HCT116 (cell line): ENCODE results near the gene MBP. TPM values are rescaled to one million over a fixed set of nuclear protein-coding genes. Genes with fewer than 3 reads are reported as not detected.

Experiments used
- ATAC-seq: fragments of 200-7000 bp; cut with Tn5 transposase; 2 replicates; pipeline ENCODE4 v1.9.1; 2020; ENCODE audit warnings: mild to moderate bottlenecking, moderate library complexity
- BruUV-seq: library from RNA; stranded (reverse); fragments of 400-500 nt; replicated peaks from 2 replicates; lab custom pipeline; 2021; lab: Mats Ljungman, UMichigan
- CTCF ChIA-PET: fragments of 300-600 bp; sonication (Branson Sonifier 250); formaldehyde crosslinking; loops from one replicate; lab custom pipeline; 2021; ENCODE audit warnings: antibody characterized with exemption; lab: Charles Lee
- POLR2A ChIA-PET: fragments of 300-600, 350-600 bp; sonication (Branson Sonifier 250); formaldehyde crosslinking; loops from one replicate; lab custom pipeline; 2021; ENCODE audit warnings: antibody characterized with exemption; lab: Charles Lee
- RAD21 ChIA-PET, 2 experiments: fragments of 300-600 bp; sonication (Branson Sonifier 250); formaldehyde crosslinking; loops; one replicate each; lab custom pipeline; 2023; ENCODE audit warnings: low total read pairs in 2 of 2; ENCODE audit not compliant: uncharacterized antibody in 2 of 2, unreplicated experiment in 2 of 2, low non-redundant PET in 1 of 2; lab: Charles Lee
- DNase-seq: peaks from one replicate; pipeline ENCODE4 v3.0.0-alpha.2; 2010; ENCODE audit warnings: low read depth, low spot score
- H2AFZ ChIP-seq: fragments of 200-600 bp; shearing (Covaris generic), sonication (generic); 2 replicates; pipeline ENCODE4 v1.6.1; 2017; ENCODE audit warnings: low read depth, mixed run types, mixed read lengths, antibody characterized with exemption, low read length; ENCODE audit not compliant: poor library complexity, severe bottlenecking
- H3K27ac ChIP-seq: 2 replicates; pipeline ENCODE4 v1.5.1; 2012; ENCODE audit warnings: low read depth, low read length
- H3K27me3 ChIP-seq: fragments of 200-600 bp; sonication (generic); 2 replicates; pipeline ENCODE4 v1.6.1; 2016; ENCODE audit warnings: mixed run types, low read length, mixed read lengths; ENCODE audit not compliant: insufficient read depth
- H3K36me3 ChIP-seq, 2 experiments: fragments of 200-500 bp in 1 of 2; fragments of 200-600 bp in 1 of 2; sonication (Bioruptor generic) in 1 of 2; sonication (generic) in 1 of 2; 2 replicates each; pipeline versions ENCODE4 v1.5.1 to v1.6.1; 2014 to 2016; ENCODE audit warnings: low read length in 2 of 2, inconsistent platforms in 1 of 2, mixed read lengths in 1 of 2, mixed run types in 1 of 2; ENCODE audit not compliant: insufficient read depth in 2 of 2, control insufficient read depth in 1 of 2
- H3K4me1 ChIP-seq, 2 experiments: fragments of 200-600 bp in 1 of 2; sonication (generic) in 1 of 2; 2 replicates each; pipeline versions ENCODE4 v1.5.1 to v1.6.1; 2012 to 2017; ENCODE audit warnings: low read length in 2 of 2, inconsistent platforms in 1 of 2, mild to moderate bottlenecking in 1 of 2, mixed read lengths in 1 of 2, mixed run types in 1 of 2, moderate library complexity in 1 of 2; ENCODE audit not compliant: insufficient read depth in 2 of 2, control insufficient read depth in 1 of 2
- H3K4me2 ChIP-seq: fragments of 200-600 bp; sonication (generic); 2 replicates; pipeline ENCODE4 v1.6.1; 2017; ENCODE audit warnings: mixed run types, low read length, mixed read lengths
- H3K4me3 ChIP-seq, 2 experiments: fragments of 200-600 bp in 1 of 2; sonication (generic) in 1 of 2; replicated peaks in 1 of 2; 2 replicates each; pipeline ENCODE4 v1.5.1; 2011 to 2016; ENCODE audit warnings: low read length in 2 of 2, control low read depth in 1 of 2, low read depth in 1 of 2, mild to moderate bottlenecking in 1 of 2, mixed read lengths in 1 of 2, mixed run types in 1 of 2
- H3K79me2 ChIP-seq: fragments of 200-600 bp; sonication (generic); 2 replicates; pipeline ENCODE4 v1.6.1; 2017; ENCODE audit warnings: mild to moderate bottlenecking, mixed run types, low read length, moderate library complexity, mixed read lengths; ENCODE audit not compliant: insufficient read depth
- H3K9ac ChIP-seq: fragments of 200-600 bp; sonication (generic); 2 replicates; pipeline ENCODE4 v1.6.1; 2016; ENCODE audit warnings: low read length, mixed read lengths
- H3K9me2 ChIP-seq: fragments of 200-600 bp; sonication (generic), shearing (Covaris generic); 2 replicates; pipeline ENCODE4 v1.6.1; 2017; ENCODE audit warnings: mixed run types, mild to moderate bottlenecking, moderate library complexity; ENCODE audit not compliant: insufficient read depth
- H3K9me3 ChIP-seq, 2 experiments: fragments of 200-500 bp in 1 of 2; fragments of 200-600 bp in 1 of 2; sonication (Bioruptor generic) in 1 of 2; sonication (generic) in 1 of 2; 2 replicates each; pipeline ENCODE4 v1.6.1; 2014 to 2017; ENCODE audit warnings: low read length in 2 of 2, mixed read lengths in 2 of 2, inconsistent platforms in 1 of 2, low read depth in 1 of 2, mild to moderate bottlenecking in 1 of 2, mixed run types in 1 of 2, moderate library complexity in 1 of 2; ENCODE audit not compliant: control insufficient read depth in 1 of 2, insufficient read depth in 1 of 2
- H4K20me1 ChIP-seq: fragments of 200-600 bp; sonication (generic), shearing (Covaris generic); 2 replicates; pipeline ENCODE4 v1.6.1; 2017; ENCODE audit warnings: mixed run types, mild to moderate bottlenecking, moderate library complexity; ENCODE audit not compliant: insufficient read depth
- CBX3 ChIP-seq: IDR thresholded peaks from 2 replicates; pipeline ENCODE4 v1.6.1; 2012; ENCODE audit warnings: low read depth
- CEBPB ChIP-seq: IDR thresholded peaks from 2 replicates; pipeline ENCODE4 v1.6.1; 2012; ENCODE audit warnings: low read depth
- EGR1 ChIP-seq: IDR thresholded peaks from 2 replicates; pipeline ENCODE4 v1.6.1; 2012; ENCODE audit warnings: low read depth
- EZH2 ChIP-seq: fragments of 200-600 bp; sonication (generic); IDR thresholded peaks from 2 replicates; pipeline ENCODE4 v1.6.1; 2017; ENCODE audit warnings: antibody characterized with exemption, mixed run types
- EZH2phosphoT487 ChIP-seq: fragments of 200-600 bp; IDR thresholded peaks from 2 replicates; pipeline ENCODE4 v1.6.1; 2018; ENCODE audit warnings: antibody characterized with exemption, borderline replicate concordance
- FOSL1 ChIP-seq: IDR thresholded peaks from 2 replicates; pipeline ENCODE4 v1.6.1; 2012; ENCODE audit warnings: low read depth
- JUND ChIP-seq: IDR thresholded peaks from 2 replicates; pipeline ENCODE4 v1.6.1; 2012
- POLR2A ChIP-seq: IDR thresholded peaks from 2 replicates; pipeline ENCODE4 v1.7.0; 2011; ENCODE audit warnings: borderline replicate concordance; ENCODE audit not compliant: insufficient read depth, insufficient read length; ENCODE audit errors: extremely low read depth
- POLR2AphosphoS5 ChIP-seq: IDR thresholded peaks from 2 replicates; pipeline ENCODE4 v1.6.1; 2011; ENCODE audit warnings: mild to moderate bottlenecking, low read depth, low read length, moderate library complexity
- RAD21 ChIP-seq: IDR thresholded peaks from 2 replicates; pipeline ENCODE4 v1.6.1; 2012; ENCODE audit warnings: low read depth, mild to moderate bottlenecking
- SIN3A ChIP-seq: IDR thresholded peaks from 2 replicates; pipeline ENCODE4 v1.6.1; 2012; ENCODE audit warnings: low read depth
- SP1 ChIP-seq: IDR thresholded peaks from 2 replicates; pipeline ENCODE4 v1.6.1; 2012; ENCODE audit warnings: low read depth
- SRF ChIP-seq: IDR thresholded peaks from 2 replicates; pipeline ENCODE4 v1.6.1; 2012; ENCODE audit warnings: low read depth
- YY1 ChIP-seq: IDR thresholded peaks from 2 replicates; pipeline ENCODE4 v1.6.1; 2011; ENCODE audit warnings: low read length, low read depth, moderate library complexity, mild to moderate bottlenecking; ENCODE audit not compliant: insufficient replicate concordance; ENCODE audit errors: extremely low read depth
- ZNF274 ChIP-seq: fragments of 200-500 bp; sonication (Bioruptor generic); IDR thresholded peaks from 2 replicates; pipeline ENCODE4 v1.6.1; 2014; ENCODE audit warnings: mild to moderate bottlenecking, low read depth, low read length, inconsistent platforms
- intact Hi-C: fragments of 100-400 bp; cut with micrococcal nuclease; formaldehyde crosslinking; loops from 2 replicates; pipeline ENCODE4 v1.10.0; 2022
- total RNA-seq: library from RNA; stranded (reverse); gene quantifications from one replicate; pipeline ENCODE4 v1.2.1, GENCODE V29; 2021; ENCODE audit not compliant: unreplicated experiment
- TF ChIP-seq, protein P1 (sequence below), 3 experiments: fragments of 200-600 bp in 1 of 3; sonication (generic) in 1 of 3; IDR thresholded peaks in 2 of 3; conservative IDR thresholded peaks in 1 of 3; 2 replicates each; pipeline ENCODE4 v1.5.1; 2012 to 2017; ENCODE audit warnings: low read depth in 2 of 3, low read length in 2 of 3, antibody characterized with exemption in 1 of 3, borderline replicate concordance in 1 of 3, control low read depth in 1 of 3, mild to moderate bottlenecking in 1 of 3, mixed read lengths in 1 of 3, mixed run types in 1 of 3, moderate library complexity in 1 of 3; ENCODE audit not compliant: insufficient read depth in 1 of 3
- TF ChIP-seq, protein P2 (sequence below): IDR thresholded peaks from 2 replicates; pipeline ENCODE4 v1.6.1; 2012; ENCODE audit warnings: low read depth
- TF ChIP-seq, protein P3 (sequence below): IDR thresholded peaks from 2 replicates; pipeline ENCODE4 v1.6.1; 2012
- TF ChIP-seq, protein P4 (sequence below): IDR thresholded peaks from 2 replicates; pipeline ENCODE4 v1.6.1; 2012

The MBP gene
- total RNA-seq, 1 experiment from 2014 or later = 34.9 TPM

DNA sequence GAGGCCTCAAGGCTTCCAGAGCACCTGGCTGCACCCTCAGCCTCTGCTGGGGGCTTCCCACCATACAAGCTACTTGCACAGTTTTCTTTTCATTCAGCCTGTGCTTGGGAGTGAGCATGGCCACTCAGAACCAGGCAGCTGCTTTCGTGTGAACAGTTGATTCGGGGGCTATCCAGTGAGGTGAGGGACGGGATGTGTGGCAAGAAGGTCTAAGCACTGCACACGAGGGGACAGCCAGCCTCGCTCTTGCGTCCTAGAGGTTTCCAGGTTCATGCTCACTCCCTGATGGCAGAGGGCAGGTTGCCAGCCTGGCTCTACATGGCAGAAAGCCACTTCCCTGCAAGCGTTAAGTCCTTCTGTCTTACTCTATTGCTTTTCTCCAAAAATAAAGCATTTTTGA lies 146.2 kb downstream of the MBP start:
- intact Hi-C loops = no loop called here
- Histone ChIP-seq H2AFZ (no peak overlapping the region), H3K4me3 (no peak overlapping the region), H3K27ac (no peak overlapping the region), H3K9me3 (no peaks in the 10 kb centered on the region), H3K79me2 (no peaks in the 10 kb centered on the region), H3K27me3 (no peaks in the 10 kb centered on the region), H3K4me2 (no peak overlapping the region), H3K9ac (no peak overlapping the region), H3K4me1 (peaks cover 2 to 5% of the 10 kb centered on the region in 2 experiments; a peak in 3 of 4 replicates), H4K20me1 (no peaks in the 10 kb centered on the region), H3K36me3 (no peaks in the 10 kb centered on the region), H3K9me2 (no peaks in the 10 kb centered on the region)
- ATAC-seq (no peak), DNase-seq (no peak)
- no peak for TF ChIP-seq JUND
- TF ChIP-seq, protein P1, sequence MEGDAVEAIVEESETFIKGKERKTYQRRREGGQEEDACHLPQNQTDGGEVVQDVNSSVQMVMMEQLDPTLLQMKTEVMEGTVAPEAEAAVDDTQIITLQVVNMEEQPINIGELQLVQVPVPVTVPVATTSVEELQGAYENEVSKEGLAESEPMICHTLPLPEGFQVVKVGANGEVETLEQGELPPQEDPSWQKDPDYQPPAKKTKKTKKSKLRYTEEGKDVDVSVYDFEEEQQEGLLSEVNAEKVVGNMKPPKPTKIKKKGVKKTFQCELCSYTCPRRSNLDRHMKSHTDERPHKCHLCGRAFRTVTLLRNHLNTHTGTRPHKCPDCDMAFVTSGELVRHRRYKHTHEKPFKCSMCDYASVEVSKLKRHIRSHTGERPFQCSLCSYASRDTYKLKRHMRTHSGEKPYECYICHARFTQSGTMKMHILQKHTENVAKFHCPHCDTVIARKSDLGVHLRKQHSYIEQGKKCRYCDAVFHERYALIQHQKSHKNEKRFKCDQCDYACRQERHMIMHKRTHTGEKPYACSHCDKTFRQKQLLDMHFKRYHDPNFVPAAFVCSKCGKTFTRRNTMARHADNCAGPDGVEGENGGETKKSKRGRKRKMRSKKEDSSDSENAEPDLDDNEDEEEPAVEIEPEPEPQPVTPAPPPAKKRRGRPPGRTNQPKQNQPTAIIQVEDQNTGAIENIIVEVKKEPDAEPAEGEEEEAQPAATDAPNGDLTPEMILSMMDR (IDR thresholded peaks at IDR 0.05 in 2 of 3, conservative IDR thresholded peaks at IDR 0.05 in 1 of 3; ENCODE audit: borderline replicate concordance in 1 of 3, insufficient read depth in 1 of 3, low read depth in 2 of 3, low read length in 2 of 3) = no peak
- TF ChIP-seq SP1 = no peak
- no peak for TF ChIP-seq CBX3
- no peak for TF ChIP-seq ZNF274
- TF ChIP-seq SIN3A = no peak
- TF ChIP-seq EZH2phosphoT487 = no peak
- no peak for TF ChIP-seq YY1
- TF ChIP-seq RAD21 = no peak
- no peak for TF ChIP-seq EGR1
- TF ChIP-seq POLR2A = no peak
- TF ChIP-seq CEBPB = no peak
- TF ChIP-seq, protein P2, sequence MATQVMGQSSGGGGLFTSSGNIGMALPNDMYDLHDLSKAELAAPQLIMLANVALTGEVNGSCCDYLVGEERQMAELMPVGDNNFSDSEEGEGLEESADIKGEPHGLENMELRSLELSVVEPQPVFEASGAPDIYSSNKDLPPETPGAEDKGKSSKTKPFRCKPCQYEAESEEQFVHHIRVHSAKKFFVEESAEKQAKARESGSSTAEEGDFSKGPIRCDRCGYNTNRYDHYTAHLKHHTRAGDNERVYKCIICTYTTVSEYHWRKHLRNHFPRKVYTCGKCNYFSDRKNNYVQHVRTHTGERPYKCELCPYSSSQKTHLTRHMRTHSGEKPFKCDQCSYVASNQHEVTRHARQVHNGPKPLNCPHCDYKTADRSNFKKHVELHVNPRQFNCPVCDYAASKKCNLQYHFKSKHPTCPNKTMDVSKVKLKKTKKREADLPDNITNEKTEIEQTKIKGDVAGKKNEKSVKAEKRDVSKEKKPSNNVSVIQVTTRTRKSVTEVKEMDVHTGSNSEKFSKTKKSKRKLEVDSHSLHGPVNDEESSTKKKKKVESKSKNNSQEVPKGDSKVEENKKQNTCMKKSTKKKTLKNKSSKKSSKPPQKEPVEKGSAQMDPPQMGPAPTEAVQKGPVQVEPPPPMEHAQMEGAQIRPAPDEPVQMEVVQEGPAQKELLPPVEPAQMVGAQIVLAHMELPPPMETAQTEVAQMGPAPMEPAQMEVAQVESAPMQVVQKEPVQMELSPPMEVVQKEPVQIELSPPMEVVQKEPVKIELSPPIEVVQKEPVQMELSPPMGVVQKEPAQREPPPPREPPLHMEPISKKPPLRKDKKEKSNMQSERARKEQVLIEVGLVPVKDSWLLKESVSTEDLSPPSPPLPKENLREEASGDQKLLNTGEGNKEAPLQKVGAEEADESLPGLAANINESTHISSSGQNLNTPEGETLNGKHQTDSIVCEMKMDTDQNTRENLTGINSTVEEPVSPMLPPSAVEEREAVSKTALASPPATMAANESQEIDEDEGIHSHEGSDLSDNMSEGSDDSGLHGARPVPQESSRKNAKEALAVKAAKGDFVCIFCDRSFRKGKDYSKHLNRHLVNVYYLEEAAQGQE = no peak
- TF ChIP-seq, protein P3, sequence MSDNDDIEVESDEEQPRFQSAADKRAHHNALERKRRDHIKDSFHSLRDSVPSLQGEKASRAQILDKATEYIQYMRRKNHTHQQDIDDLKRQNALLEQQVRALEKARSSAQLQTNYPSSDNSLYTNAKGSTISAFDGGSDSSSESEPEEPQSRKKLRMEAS = no peak
- TF ChIP-seq SRF = no peak
- TF ChIP-seq, protein P4, sequence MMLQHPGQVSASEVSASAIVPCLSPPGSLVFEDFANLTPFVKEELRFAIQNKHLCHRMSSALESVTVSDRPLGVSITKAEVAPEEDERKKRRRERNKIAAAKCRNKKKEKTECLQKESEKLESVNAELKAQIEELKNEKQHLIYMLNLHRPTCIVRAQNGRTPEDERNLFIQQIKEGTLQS = no peak
- no peak for TF ChIP-seq POLR2AphosphoS5
- no peak for TF ChIP-seq FOSL1
- no peak for TF ChIP-seq EZH2
- BruUV-seq = no TSS peak
- ChIA-PET POLR2A (no interaction called here), CTCF (no interaction called here), RAD21 (no interaction called here)
